Colonic mucosa (tissue), 4 donors: ENCODE results near the gene ARID4B. TPM values are rescaled to one million over a fixed set of nuclear protein-coding genes. Genes with fewer than 3 reads are reported as not detected.
"Not testable (repeated sequence)": the region's sequence is repeated elsewhere in the genome, so short reads cannot be mapped to it uniquely, and the experiment has no call there.

Experiments
- DNase-seq: peaks from one replicate; pipeline ENCODE4 v3.0.0-alpha.2; 2020
- H3K27ac ChIP-seq: fragments of 200-600 bp; one replicate; pipeline ENCODE4 v1.8.0; 2021
- H3K27me3 ChIP-seq: fragments of 200-600 bp; one replicate; pipeline ENCODE4 v1.8.0; 2021
- H3K36me3 ChIP-seq: fragments of 200-600 bp; one replicate; pipeline ENCODE4 v1.8.0; 2021
- H3K4me1 ChIP-seq: fragments of 200-600 bp; one replicate; pipeline ENCODE4 v1.8.0; 2021; ENCODE audit warnings: mild to moderate bottlenecking
- H3K4me3 ChIP-seq: fragments of 200-600 bp; one replicate; pipeline ENCODE4 v1.8.0; 2021
- H3K9ac ChIP-seq, 2 donors: one replicate each; pipeline ENCODE4 v1.7.0; 2013; ENCODE audit warnings: control low read depth in 2 of 2, low read depth in 2 of 2, low read length in 2 of 2
- H3K9me3 ChIP-seq: fragments of 200-600 bp; one replicate; pipeline ENCODE4 v1.8.0; 2021
- intact Hi-C: fragments of 100-400 bp; cut with DNase I; formaldehyde crosslinking; loops from one replicate; pipeline ENCODE4 v1.14.1; 2022
- total RNA-seq, 2 donors: library from RNA; stranded (reverse); fragmentation: NEBNext Ultra II Directional in 1 of 2; extraction: Animal tissue kit (Norgen Biotek cat#: 25700) in 1 of 2; gene quantifications; one replicate each; pipeline ENCODE4 v1.2.1, GENCODE V29; 2021
- TF ChIP-seq, protein P1 (sequence below): fragments of 200-600 bp; IDR thresholded peaks from one replicate; pipeline ENCODE4 v1.8.0; 2022; ENCODE audit warnings: antibody characterized with exemption, mild to moderate bottlenecking
- donor health status: healthy.
- donor health status: DM: no; HTN: no; CAD: no.
- donor health status: DM: no; HTN: no; CAD: no.

ARID4B gene
- total RNA-seq, 2 donors from 2014 or later: 27.0 to 31.0 TPM

GRCh38 chr1:235206533-235207208 lies 121.3 kb downstream of the ARID4B start:
- no peak overlapping the region for H3K27ac ChIP-seq
- H3K36me3 ChIP-seq: no peaks in the 10 kb centered on the region
- TF ChIP-seq, protein P1, sequence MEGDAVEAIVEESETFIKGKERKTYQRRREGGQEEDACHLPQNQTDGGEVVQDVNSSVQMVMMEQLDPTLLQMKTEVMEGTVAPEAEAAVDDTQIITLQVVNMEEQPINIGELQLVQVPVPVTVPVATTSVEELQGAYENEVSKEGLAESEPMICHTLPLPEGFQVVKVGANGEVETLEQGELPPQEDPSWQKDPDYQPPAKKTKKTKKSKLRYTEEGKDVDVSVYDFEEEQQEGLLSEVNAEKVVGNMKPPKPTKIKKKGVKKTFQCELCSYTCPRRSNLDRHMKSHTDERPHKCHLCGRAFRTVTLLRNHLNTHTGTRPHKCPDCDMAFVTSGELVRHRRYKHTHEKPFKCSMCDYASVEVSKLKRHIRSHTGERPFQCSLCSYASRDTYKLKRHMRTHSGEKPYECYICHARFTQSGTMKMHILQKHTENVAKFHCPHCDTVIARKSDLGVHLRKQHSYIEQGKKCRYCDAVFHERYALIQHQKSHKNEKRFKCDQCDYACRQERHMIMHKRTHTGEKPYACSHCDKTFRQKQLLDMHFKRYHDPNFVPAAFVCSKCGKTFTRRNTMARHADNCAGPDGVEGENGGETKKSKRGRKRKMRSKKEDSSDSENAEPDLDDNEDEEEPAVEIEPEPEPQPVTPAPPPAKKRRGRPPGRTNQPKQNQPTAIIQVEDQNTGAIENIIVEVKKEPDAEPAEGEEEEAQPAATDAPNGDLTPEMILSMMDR: no peak
- H3K4me1 ChIP-seq: no peaks in the 10 kb centered on the region
- no peaks in the 10 kb centered on the region for H3K27me3 ChIP-seq
- DNase-seq: no peak
- no peaks in the 10 kb centered on the region for H3K9me3 ChIP-seq
- intact Hi-C loops: no loop called here
- no peak overlapping the region for H3K4me3 ChIP-seq
- no peak overlapping the region for H3K9ac ChIP-seq

GRCh38 chr1:235205687-235206086 lies 122.3 kb downstream of the ARID4B start:
- TF ChIP-seq, protein P1: no peak
- intact Hi-C loops: no loop called here
- no peak overlapping the region for H3K9ac ChIP-seq
- H3K27ac ChIP-seq: no peak overlapping the region
- H3K9me3 ChIP-seq: no peaks in the 10 kb centered on the region
- H3K4me1 ChIP-seq: no peaks in the 10 kb centered on the region
- no peaks in the 10 kb centered on the region for H3K27me3 ChIP-seq
- no peak for DNase-seq
- H3K36me3 ChIP-seq: no peaks in the 10 kb centered on the region
- no peak overlapping the region for H3K4me3 ChIP-seq

DNA sequence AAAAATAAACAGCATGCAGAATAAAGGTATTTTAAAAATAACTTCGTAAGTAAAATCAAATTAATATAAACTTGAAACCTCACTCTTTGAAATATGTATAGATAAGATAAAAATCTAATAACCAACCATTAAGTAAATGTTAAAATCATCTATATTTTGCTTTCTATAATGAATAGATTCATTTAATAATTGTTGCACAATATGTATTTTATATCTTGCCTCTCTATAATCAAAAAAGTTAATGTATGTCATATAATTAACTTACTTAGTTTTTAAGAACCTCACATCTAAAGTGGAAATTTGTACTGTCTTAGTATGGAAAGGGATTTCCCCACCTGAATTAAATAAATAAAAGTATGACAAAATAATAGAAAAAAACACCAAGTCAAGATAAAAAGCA lies 124.6 kb downstream of the ARID4B start:
- H3K4me3 ChIP-seq: no peak overlapping the region
- intact Hi-C loops: no loop called here
- no peak overlapping the region for H3K27ac ChIP-seq
- H3K9me3 ChIP-seq: no peaks in the 10 kb centered on the region
- H3K4me1 ChIP-seq: no peaks in the 10 kb centered on the region
- no peaks in the 10 kb centered on the region for H3K27me3 ChIP-seq
- H3K9ac ChIP-seq: no peak overlapping the region
- no peaks in the 10 kb centered on the region for H3K36me3 ChIP-seq
- DNase-seq: no peak
- TF ChIP-seq, protein P1: no peak

DNA sequence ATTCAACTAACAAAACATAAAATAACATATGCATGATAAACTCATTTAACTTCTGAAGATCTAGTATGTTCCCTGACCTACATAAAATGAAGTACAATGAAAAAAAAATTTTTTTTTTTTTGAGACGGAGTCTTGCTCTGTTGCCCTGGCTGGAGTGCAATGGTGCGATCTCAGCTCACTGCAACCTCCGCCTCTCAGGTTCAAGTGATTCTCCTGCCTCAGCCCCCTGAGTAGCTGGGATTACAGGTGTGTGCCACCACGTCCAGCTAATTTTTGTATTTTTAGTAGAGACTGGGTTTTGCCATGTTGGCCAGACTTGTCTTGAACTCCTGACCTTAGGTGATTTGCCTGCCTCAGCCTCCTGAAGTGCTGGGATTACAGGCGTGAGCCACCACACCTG lies 125.5 kb downstream of the ARID4B start:
- DNase-seq, intact Hi-C loops, H3K9ac ChIP-seq, H3K27ac ChIP-seq, H3K36me3 ChIP-seq, H3K27me3 ChIP-seq, H3K4me3 ChIP-seq, H3K9me3 ChIP-seq, H3K4me1 ChIP-seq: not testable (repeated sequence)

DNA sequence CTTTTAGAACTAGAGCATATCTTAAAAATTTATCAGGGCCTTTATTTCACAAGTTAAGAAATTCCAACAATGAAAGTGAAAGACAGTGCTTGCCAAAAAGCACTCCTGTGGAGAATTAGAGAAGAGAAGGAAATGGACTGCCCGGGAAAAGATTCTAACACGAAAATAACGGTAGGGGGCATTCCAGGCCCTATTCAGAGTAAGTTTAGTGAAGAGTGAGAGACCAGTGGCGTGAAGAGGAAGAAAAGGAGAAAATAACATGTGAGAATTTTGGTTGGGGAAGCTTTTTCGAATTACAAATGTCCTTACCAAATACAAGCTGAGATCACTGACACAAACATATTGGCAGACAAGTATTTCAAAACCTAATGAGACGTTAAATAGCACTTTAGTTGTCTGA lies 128.5 kb downstream of the ARID4B start:
- H3K4me3 ChIP-seq: no peak overlapping the region
- H3K36me3 ChIP-seq: no peaks in the 10 kb centered on the region
- no peaks in the 10 kb centered on the region for H3K9me3 ChIP-seq
- TF ChIP-seq, protein P1: no peak
- intact Hi-C loops: no loop called here
- no peaks in the 10 kb centered on the region for H3K27me3 ChIP-seq
- no peaks in the 10 kb centered on the region for H3K4me1 ChIP-seq
- no peak overlapping the region for H3K27ac ChIP-seq
- DNase-seq: no peak
- no peak overlapping the region for H3K9ac ChIP-seq

GRCh38 chr1:235190431-235190830 lies 137.5 kb downstream of the ARID4B start:
- intact Hi-C loops: no loop called here
- H3K36me3 ChIP-seq: peaks cover 3% of the 10 kb centered on the region
- no peak overlapping the region for H3K4me3 ChIP-seq
- no peak for DNase-seq
- H3K27ac ChIP-seq: no peak overlapping the region
- TF ChIP-seq, protein P1: no peak
- no peak overlapping the region for H3K9ac ChIP-seq
- no peaks in the 10 kb centered on the region for H3K9me3 ChIP-seq
- no peaks in the 10 kb centered on the region for H3K27me3 ChIP-seq
- no peaks in the 10 kb centered on the region for H3K4me1 ChIP-seq
